Adrenal gland (tissue), 5 donors: ENCODE results near the gene NLRP9.
"Not testable (repeated sequence)": the region's sequence is repeated elsewhere in the genome, so short reads cannot be mapped to it uniquely, and the experiment has no call there.

Experiments used
- POLR2A ChIP-seq, 2 donors: fragments of 450-650 bp; IDR thresholded peaks; one replicate each; pipeline ENCODE4 v1.6.1; 2017; ENCODE audit warnings: antibody characterized with exemption in 2 of 2, mild to moderate bottlenecking in 2 of 2, moderate library complexity in 1 of 2
- TF ChIP-seq, protein P1 (sequence below), 6 experiments: fragments of 450-650 bp in 4 of 6; fragments of 200-600 bp in 2 of 6; sonication (generic) in 1 of 6; IDR thresholded peaks; 1 replicate in 5 of 6; 2 replicates in 1 of 6; pipeline versions ENCODE4 v1.5.1 to v1.8.0; 2016 to 2021; ENCODE audit warnings: antibody characterized with exemption in 6 of 6, mild to moderate bottlenecking in 2 of 6, moderate library complexity in 1 of 6
- donor health status: DM: no; HTN: no; CAD: no.

DNA sequence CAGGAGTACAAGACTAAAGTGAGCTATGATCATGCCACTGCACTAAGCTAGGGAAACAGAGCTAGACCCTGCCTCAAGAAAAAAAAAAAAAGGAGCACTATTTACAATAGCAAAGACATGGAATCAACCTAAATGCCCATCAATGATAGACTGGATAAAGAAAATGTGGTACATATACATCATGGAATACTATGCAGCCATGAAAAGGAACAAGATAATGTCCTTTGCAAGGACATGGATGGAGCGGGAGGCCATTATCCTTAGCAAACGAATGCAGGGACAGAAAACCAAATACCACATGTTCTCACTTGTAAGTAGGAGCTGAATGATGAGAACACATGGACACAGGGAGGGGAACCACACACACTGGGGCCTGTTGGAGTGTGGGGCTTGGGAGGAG, 7.8 kb downstream of the NLRP9 start:
- TF ChIP-seq, protein P1, sequence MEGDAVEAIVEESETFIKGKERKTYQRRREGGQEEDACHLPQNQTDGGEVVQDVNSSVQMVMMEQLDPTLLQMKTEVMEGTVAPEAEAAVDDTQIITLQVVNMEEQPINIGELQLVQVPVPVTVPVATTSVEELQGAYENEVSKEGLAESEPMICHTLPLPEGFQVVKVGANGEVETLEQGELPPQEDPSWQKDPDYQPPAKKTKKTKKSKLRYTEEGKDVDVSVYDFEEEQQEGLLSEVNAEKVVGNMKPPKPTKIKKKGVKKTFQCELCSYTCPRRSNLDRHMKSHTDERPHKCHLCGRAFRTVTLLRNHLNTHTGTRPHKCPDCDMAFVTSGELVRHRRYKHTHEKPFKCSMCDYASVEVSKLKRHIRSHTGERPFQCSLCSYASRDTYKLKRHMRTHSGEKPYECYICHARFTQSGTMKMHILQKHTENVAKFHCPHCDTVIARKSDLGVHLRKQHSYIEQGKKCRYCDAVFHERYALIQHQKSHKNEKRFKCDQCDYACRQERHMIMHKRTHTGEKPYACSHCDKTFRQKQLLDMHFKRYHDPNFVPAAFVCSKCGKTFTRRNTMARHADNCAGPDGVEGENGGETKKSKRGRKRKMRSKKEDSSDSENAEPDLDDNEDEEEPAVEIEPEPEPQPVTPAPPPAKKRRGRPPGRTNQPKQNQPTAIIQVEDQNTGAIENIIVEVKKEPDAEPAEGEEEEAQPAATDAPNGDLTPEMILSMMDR (IDR thresholded peaks at IDR 0.05) = not testable (repeated sequence)
- not testable (repeated sequence) for TF ChIP-seq POLR2A (IDR thresholded peaks at IDR 0.05)
